ENCODE data around the gene LSS. TPM values are rescaled to one million over a fixed set of nuclear protein-coding genes. Genes with fewer than 3 reads are reported as not detected.
A peak's percentile ranks its signal among the peaks of the same experiment; 100 is the strongest.

The LSS gene
- total and polyA plus RNA-seq, 2 of the 8 experiments (the other 6 are each of a cell fraction or from before 2014, with no cell fraction given) = 96.1 to 123 TPM

- Histone ChIP-seq H2BK20ac (ENCODE audit: low read length) (peak overlapping the region; percentile 72; the same call in 1 of the 2 replicates), H2AK5ac (ENCODE audit: low read depth, low read length) (no peak overlapping the region), H4K8ac (ENCODE audit: extremely low read depth, insufficient read depth, low read length) (no peak overlapping the region), H3K4me1 (replicated peaks in 1 of 4; ENCODE audit: control insufficient read depth in 3 of 4, insufficient read depth in 4 of 4, low read length in 3 of 4) (peaks cover 0 to 2% (median 0%) of the 10 kb centered on the region in 4 experiments; a peak in 3 of 7 replicates), H4K20me1 (replicated peaks in 1 of 2; ENCODE audit: control insufficient read depth in 1 of 2, insufficient read depth in 2 of 2, low read length in 2 of 2) (no peaks in the 10 kb centered on the region), H3K27ac (ENCODE audit: low read depth, low read length) (no peak overlapping the region), H3K79me2 (ENCODE audit: control insufficient read depth in 1 of 2, insufficient read depth in 2 of 2, low read length in 2 of 2) (no peaks in the 10 kb centered on the region), H2BK15ac (ENCODE audit: low read length) (0 out of 2 replicates have a peak overlapping the region, but pooled peaks have one; percentile 81), H2AFZ (ENCODE audit: low read length) (no peak overlapping the region), H2BK120ac (replicated peaks; ENCODE audit: low read depth, low read length) (no peak overlapping the region), H3K79me1 (ENCODE audit: low read depth, low read length) (no peaks in the 10 kb centered on the region), H3K18ac (ENCODE audit: extremely low read depth, low read length) (no peak overlapping the region), H4K5ac (ENCODE audit: insufficient read length, low read depth, low read length) (no peak overlapping the region), H3K14ac (ENCODE audit: insufficient read length) (no peak overlapping the region), H3K4ac (replicated peaks; ENCODE audit: insufficient read length, low read depth, low read length) (no peak overlapping the region), H3K4me2 (ENCODE audit: insufficient read depth in 1 of 2, low read depth in 2 of 2, low read length in 2 of 2) (no peak overlapping the region), H2BK5ac (ENCODE audit: low read depth, low read length) (no peak overlapping the region), H3K27me3 (replicated peaks in 1 of 4; ENCODE audit: control insufficient read depth in 3 of 4, extremely low read depth in 1 of 4, insufficient read depth in 3 of 4, low read length in 3 of 4) (peaks cover 0 to 19% (median 6%) of the 10 kb centered on the region in 4 experiments; a peak in 4 of 7 replicates), H3K23me2 (ENCODE audit: low read depth, low read length) (no peaks in the 10 kb centered on the region), H3K23ac (ENCODE audit: insufficient read length) (no peak overlapping the region), H3K9me3 (ENCODE audit: insufficient read depth in 2 of 2, low read depth in 1 of 2, low read length in 1 of 2) (peaks cover 0 to 8% of the 10 kb centered on the region in 2 experiments; a peak in 1 of 4 replicates), H4K91ac (replicated peaks; ENCODE audit: insufficient read length, low read length) (no peak overlapping the region), H3K9ac (replicated peaks in 1 of 4; ENCODE audit: extremely low read depth in 1 of 4, low read depth in 3 of 4, low read length in 3 of 4) (no peak overlapping the region), H3K4me3 (ENCODE audit: extremely low read depth in 1 of 4, insufficient read depth in 2 of 4, low read depth in 3 of 4, low read length in 4 of 4) (no peak overlapping the region), H2BK12ac (ENCODE audit: low read depth, low read length) (no peak overlapping the region), H3K56ac (replicated peaks; ENCODE audit: insufficient read length, low read depth, low read length) (no peak overlapping the region), H3K36me3 (ENCODE audit: control insufficient read depth in 2 of 4, insufficient read depth in 4 of 4, low read length in 3 of 4) (no peaks in the 10 kb centered on the region; a peak in 1 of 8 replicates)
- ChIA-PET CTCF (ENCODE audit: partially characterized antibody) (interaction anchor here (1.0 to 4.1 kb wide), 6 partner anchors 14 to 192 kb away, joined by 3 to 47 read pairs (median 6); no protein-coding TSS in a partner anchor), POLR2A (ENCODE audit: partially characterized antibody) (no interaction called here)
- 66% methylated on average over 4 of the region's 4 CpGs; no CpG with 5 or more reads in 1 of the 2 experiments for WGBS, 2 experiments (ENCODE audit: extremely low coverage in 1 of 2, insufficient coverage in 1 of 2, insufficient read length in 1 of 2, insufficient replicate concordance in 2 of 2, low coverage in 1 of 2, low lambda C conversion rate in 2 of 2, missing lambda C conversion rate in 1 of 2)
- DNase-seq (ENCODE audit: low read depth in 1 of 2, low spot score in 2 of 2) = no peak
- no peak for FAIRE-seq
- TF ChIP-seq E2F6 (IDR thresholded peaks at IDR 0.05) = no peak
- TF ChIP-seq ATF3 (IDR thresholded peaks at IDR 0.05; ENCODE audit: insufficient read depth, low read depth, low read length) = no peak
- no peak for TF ChIP-seq KDM5A (IDR thresholded peaks at IDR 0.05; ENCODE audit: low read length)
These were observed 84.0 kb downstream of the LSS start for GRCh38 chr21:46144464-46145070.

Data from H1 (cell line).